Measurements from ENCODE around the gene IGHMBP2. TPM values are rescaled to one million over a fixed set of nuclear protein-coding genes. Genes with fewer than 3 reads are reported as not detected.
A peak's percentile ranks its signal among the peaks of the same experiment; 100 is the strongest.

IGHMBP2 gene
- total and polyA plus RNA-seq, 9 of the 15 experiments (the other 6 are each of a cell fraction or from before 2014, with no cell fraction given), result 1.6 to 24.8 (median 14.5) TPM

GRCh38 chr11:68859123-68859522, 44.6 kb upstream of the IGHMBP2 start:
- Histone ChIP-seq H4K20me1 (replicated peaks; ENCODE audit: control insufficient read depth, insufficient read depth, low read length) (no peaks in the 10 kb centered on the region), H3K27me3 (ENCODE audit: control insufficient read depth in 2 of 2, insufficient read depth in 2 of 2, low read length in 2 of 2) (peaks cover 0 to 4% of the 10 kb centered on the region in 2 experiments; a peak in 2 of 5 replicates), H3K9me3 (replicated peaks; ENCODE audit: control insufficient read depth, insufficient read depth, low read depth, low read length) (0 out of 2 replicates have a peak, but pooled peaks cover 4% of the 10 kb centered on the region), H3K79me2 (ENCODE audit: control insufficient read depth, insufficient read depth, low read length) (no peaks in the 10 kb centered on the region), H3K4me3 (no peak overlapping the region), H3K9ac (ENCODE audit: insufficient read depth in 1 of 2, low read depth in 2 of 2, low read length in 2 of 2) (no peak overlapping the region), H3K36me3 (ENCODE audit: control insufficient read depth, insufficient read depth, low read length) (no peaks in the 10 kb centered on the region), H3K4me2 (ENCODE audit: insufficient read depth, low read length) (no peak overlapping the region), H3K9me1 (ENCODE audit: control insufficient read depth, insufficient read depth, low read length) (no peaks in the 10 kb centered on the region), H3K27ac (ENCODE audit: extremely low read depth, low read depth, low read length) (no peak overlapping the region), H2AFZ (ENCODE audit: low read depth, low read length) (no peak overlapping the region), H3K4me1 (replicated peaks in 1 of 2; ENCODE audit: control insufficient read depth in 2 of 2, insufficient read depth in 2 of 2, low read length in 2 of 2) (peaks cover 16 to 27% of the 10 kb centered on the region in 2 experiments)
- TF ChIP-seq KDM1A (IDR thresholded peaks at IDR 0.05) (peak; percentile 25 to 57; a peak in 2 of 4 replicates), ZFP91 (CRISPR knock-in tag; IDR thresholded peaks at IDR 0.05) (no peak), RBM25 (IDR thresholded peaks at IDR 0.05; ENCODE audit: low read depth, low read length, severe bottlenecking) (peak; percentile 45), USF2 (CRISPR knock-in tag; IDR thresholded peaks at IDR 0.05) (no peak), BCOR (IDR thresholded peaks at IDR 0.05) (peak; percentile 75), ZNF253 (CRISPR knock-in tag; conservative IDR thresholded peaks at IDR 0.05) (no peak), ZNF146 (CRISPR knock-in tag; IDR thresholded peaks at IDR 0.05; ENCODE audit: unreplicated experiment) (peak; percentile 95)
- ChIA-PET POLR2A (no interaction called here), CTCF (ENCODE audit: low intra/inter-chr PET ratio) (no interaction called here)
- DNase-seq (ENCODE audit: extremely low read depth in 1 of 4, low spot score in 3 of 4) (no peak), ATAC-seq (no peak), FAIRE-seq (no peak)
- 35% methylated on average over 8 of the region's 8 CpGs for WGBS (ENCODE audit: insufficient coverage, low coverage, missing lambda C conversion rate)
- BruUV-seq (replicated peaks), result no TSS peak
- in situ Hi-C loops (cut with MboI) (no loop called here), intact Hi-C loops (cut with micrococcal nuclease) (no loop called here)
